Stimulated activated memory B cell treated with anti-CD40 and anti-IgM and Interleukin-4, amounts not matched to agents 10 μg/mL and 1 μg/mL and 100 μg/mL, for 72 hours (primary cell): ENCODE measurements around the gene RUBCN.
A peak's percentile ranks its signal among the peaks of the same experiment; 100 is the strongest.
"Not testable (repeated sequence)": the region's sequence is repeated elsewhere in the genome, so short reads cannot be mapped to it uniquely, and the experiment has no call there.

Source experiments
- ATAC-seq: fragments of 150-1000 bp; cut with Tn5 transposase; 2 replicates; pipeline ENCODE4 v1.10.0; 2021
- H3K27ac Mint-ChIP-seq: one replicate; pipeline ENCODE4 v1.8.0; 2022; ENCODE audit warnings: mild to moderate bottlenecking, mixed read lengths
- H3K27me3 Mint-ChIP-seq: one replicate; pipeline ENCODE4 v1.8.0; 2022; ENCODE audit warnings: mixed read lengths
- H3K36me3 Mint-ChIP-seq: one replicate; pipeline ENCODE4 v1.8.0; 2022; ENCODE audit warnings: mixed read lengths
- H3K4me1 Mint-ChIP-seq: one replicate; pipeline ENCODE4 v1.8.0; 2022; ENCODE audit warnings: mixed read lengths
- H3K4me3 Mint-ChIP-seq: one replicate; pipeline ENCODE4 v1.8.0; 2022; ENCODE audit warnings: mild to moderate bottlenecking, moderate library complexity, mixed read lengths
- H3K9me3 Mint-ChIP-seq: one replicate; pipeline ENCODE4 v1.8.0; 2022; ENCODE audit warnings: mixed read lengths

The RUBCN gene

DNA sequence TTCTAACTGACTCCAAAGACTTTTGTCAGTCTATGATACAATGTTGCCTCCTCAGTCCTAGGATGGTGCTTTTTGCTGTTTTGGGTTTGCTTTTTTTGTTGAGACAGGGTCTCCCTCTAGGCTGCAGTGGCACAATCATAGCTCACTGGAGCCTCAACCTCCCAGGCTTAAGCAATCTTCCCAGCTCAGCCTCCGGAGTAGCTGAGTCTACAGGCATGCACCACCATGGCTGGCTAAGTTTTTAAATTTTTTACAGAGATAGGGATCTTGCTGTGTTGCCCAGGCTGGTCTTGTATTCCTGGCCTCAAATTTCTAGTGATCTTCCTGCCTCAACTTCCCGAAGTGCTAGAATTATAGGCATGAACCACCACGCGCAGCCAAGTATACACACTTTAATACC lies 22.5 kb downstream of the RUBCN start:
- peaks cover 63% of the 10 kb centered on the region for H3K36me3 Mint-ChIP-seq
- peak overlapping the region; percentile 88 for H3K27ac Mint-ChIP-seq
- ATAC-seq: no peak
- H3K27me3 Mint-ChIP-seq: no peaks in the 10 kb centered on the region
- H3K4me1 Mint-ChIP-seq: peaks cover 82% of the 10 kb centered on the region
- no peaks in the 10 kb centered on the region for H3K9me3 Mint-ChIP-seq
- no peak overlapping the region for H3K4me3 Mint-ChIP-seq

DNA sequence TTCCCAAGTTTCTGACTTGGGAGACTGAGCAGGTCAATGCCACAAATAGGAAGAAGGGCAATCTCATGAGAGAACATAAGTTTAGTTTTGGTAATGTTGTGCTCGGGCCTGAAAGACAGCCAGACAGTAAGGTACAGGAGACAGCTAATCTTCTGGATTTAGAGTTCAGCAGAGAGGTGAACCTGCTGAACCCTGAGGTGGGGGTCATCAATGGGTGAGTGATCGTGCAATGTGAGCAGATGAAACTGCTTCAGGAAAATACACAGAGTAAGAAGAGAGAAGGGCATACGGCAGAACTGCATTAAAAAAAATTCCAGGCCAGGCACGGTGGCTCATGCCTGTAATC lies 23.3 kb downstream of the RUBCN start:
- H3K9me3 Mint-ChIP-seq: no peaks in the 10 kb centered on the region
- peak overlapping the region; percentile 60 for H3K4me3 Mint-ChIP-seq
- peaks cover 84% of the 10 kb centered on the region for H3K4me1 Mint-ChIP-seq
- ATAC-seq: no peak
- H3K27ac Mint-ChIP-seq: peak overlapping the region; percentile 88
- peaks cover 67% of the 10 kb centered on the region for H3K36me3 Mint-ChIP-seq
- H3K27me3 Mint-ChIP-seq: no peaks in the 10 kb centered on the region

DNA sequence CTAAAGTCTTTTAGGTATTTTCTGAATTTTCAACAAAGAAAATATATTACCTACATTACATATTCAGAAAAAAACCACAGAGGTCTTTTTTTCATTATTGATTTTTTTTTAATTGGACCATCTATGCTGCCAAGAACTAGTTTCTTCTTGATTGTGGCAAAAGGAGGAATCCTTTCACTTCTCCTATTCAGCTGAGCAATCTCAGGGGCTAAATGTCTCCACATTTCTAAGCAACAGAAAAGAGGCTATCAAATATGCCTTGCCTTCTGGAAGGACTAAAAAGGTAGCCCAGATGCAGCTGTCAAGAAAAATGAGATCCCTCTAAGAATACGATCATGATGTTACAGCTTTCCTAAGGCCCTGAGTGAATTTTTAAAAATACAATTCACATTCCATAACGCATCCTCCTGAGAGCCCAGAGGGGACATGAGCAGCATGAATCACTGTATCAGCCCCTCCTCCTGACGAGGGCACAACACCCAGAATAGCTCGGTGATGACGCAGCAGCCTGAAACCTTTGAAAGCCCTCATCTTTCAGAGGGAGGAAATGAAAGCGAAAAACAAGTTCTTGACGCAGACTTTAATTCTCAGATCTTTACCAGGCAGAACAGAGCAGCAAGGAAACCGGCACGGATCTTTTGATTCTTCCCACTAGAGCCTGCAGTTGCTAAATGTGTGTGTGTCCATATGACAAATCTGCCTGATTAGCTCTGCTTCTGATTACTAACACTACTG lies 24.6 kb downstream of the RUBCN start:
- ATAC-seq: peak; percentile 97

DNA sequence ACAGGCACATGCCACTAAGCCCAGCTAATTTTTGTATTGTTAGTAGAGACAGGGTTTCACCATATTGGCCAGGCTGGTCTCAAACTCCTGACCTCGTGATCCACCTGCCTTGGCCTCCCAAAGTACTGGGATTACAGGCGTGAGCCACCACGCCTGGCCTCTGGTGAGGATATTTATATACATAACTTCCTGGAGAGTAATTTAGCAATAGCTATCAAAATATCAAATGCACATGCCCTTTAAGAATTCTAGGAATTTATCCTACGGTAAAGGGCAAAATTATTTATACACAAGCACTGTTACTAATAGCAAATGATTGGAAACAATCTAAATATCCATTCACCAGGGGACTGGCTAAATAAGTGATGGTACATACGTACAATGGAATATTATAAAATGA lies 25.7 kb downstream of the RUBCN start:
- not testable (repeated sequence) for H3K4me3 Mint-ChIP-seq, ATAC-seq, H3K9me3 Mint-ChIP-seq, H3K27me3 Mint-ChIP-seq
- H3K4me1 Mint-ChIP-seq: peaks cover 72% of the 10 kb centered on the region
- peak overlapping the region; percentile 88 for H3K27ac Mint-ChIP-seq
- H3K36me3 Mint-ChIP-seq: peaks cover 51% of the 10 kb centered on the region

More for the DNA sequence above, 24.6 kb downstream of the RUBCN start:
- H3K4me3 Mint-ChIP-seq: peak overlapping the region; percentile 54
- H3K27ac Mint-ChIP-seq: peak overlapping the region; percentile 88
- H3K4me1 Mint-ChIP-seq: peaks cover 75% of the 10 kb centered on the region
- H3K9me3 Mint-ChIP-seq: no peaks in the 10 kb centered on the region
- H3K36me3 Mint-ChIP-seq: peaks cover 55% of the 10 kb centered on the region
- H3K27me3 Mint-ChIP-seq: no peaks in the 10 kb centered on the region

DNA sequence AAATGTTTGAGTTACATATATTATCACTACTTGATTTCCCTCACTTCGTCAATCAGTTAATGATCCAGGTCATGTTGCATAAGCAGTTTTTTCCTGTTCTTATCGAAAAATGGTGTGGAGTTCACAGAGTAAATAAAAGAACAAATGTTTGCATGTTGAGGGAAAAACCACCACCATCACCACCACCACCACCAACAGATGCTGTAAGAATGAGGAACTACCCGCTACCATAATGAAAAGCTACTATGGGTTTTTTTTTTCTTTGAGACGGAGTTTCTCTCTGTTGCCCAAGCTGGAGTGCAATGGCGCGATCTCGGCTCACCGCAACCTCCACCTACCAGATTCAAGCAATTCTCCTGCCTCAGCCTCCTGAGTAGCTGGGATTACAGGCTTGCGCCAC lies 27.6 kb downstream of the RUBCN start:
- ATAC-seq: peak; percentile 64
- peaks cover 64% of the 10 kb centered on the region for H3K4me1 Mint-ChIP-seq
- H3K36me3 Mint-ChIP-seq: peaks cover 48% of the 10 kb centered on the region
- no peaks in the 10 kb centered on the region for H3K27me3 Mint-ChIP-seq
- H3K27ac Mint-ChIP-seq: peak overlapping the region; percentile 65
- H3K4me3 Mint-ChIP-seq: no peak overlapping the region
- no peaks in the 10 kb centered on the region for H3K9me3 Mint-ChIP-seq

DNA sequence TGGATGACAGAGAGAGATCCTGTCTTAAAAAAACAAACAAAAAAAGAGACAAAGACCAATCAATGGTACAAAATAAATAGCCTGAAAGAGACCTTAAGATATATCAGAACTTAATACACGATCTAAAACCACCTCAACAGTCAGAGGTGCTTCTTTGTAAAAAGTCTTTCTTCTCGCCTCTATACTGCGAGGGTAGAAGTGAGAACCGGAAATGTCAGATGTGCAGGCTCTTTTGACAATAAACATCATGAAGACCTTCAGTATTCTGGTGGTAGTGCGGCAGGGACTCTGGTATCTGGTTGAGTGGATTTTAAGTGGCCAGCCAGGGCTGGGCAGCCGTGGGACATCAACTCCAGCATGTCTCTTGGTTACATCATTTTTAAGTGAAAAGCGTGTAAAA lies 30.0 kb downstream of the RUBCN start:
- H3K27me3 Mint-ChIP-seq: no peaks in the 10 kb centered on the region
- H3K27ac Mint-ChIP-seq: peak overlapping the region; percentile 66
- H3K36me3 Mint-ChIP-seq: peaks cover 61% of the 10 kb centered on the region
- ATAC-seq: no peak
- no peaks in the 10 kb centered on the region for H3K9me3 Mint-ChIP-seq
- H3K4me3 Mint-ChIP-seq: peak overlapping the region; percentile 46
- H3K4me1 Mint-ChIP-seq: peaks cover 40% of the 10 kb centered on the region

DNA sequence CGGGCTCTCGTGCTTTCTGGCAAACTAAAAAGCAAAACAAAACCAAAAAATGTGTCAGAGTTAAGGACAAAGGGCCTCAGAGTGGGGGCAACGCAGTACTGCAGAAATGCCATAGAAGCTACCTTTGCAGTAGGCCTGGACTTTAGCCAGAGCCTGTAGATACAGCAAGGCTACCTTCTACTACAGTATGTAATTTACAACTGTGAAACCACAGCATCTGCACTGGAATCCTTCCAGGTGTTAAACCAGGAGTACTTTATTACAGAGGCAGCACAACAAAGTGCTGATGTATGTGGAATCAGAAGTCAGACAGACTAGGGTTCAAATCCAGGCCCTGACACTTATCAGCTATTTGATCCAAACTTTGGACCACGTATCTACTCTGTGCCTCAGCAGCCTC lies 34.9 kb downstream of the RUBCN start:
- ATAC-seq: no peak
- no peak overlapping the region for H3K27ac Mint-ChIP-seq
- no peaks in the 10 kb centered on the region for H3K27me3 Mint-ChIP-seq
- H3K4me1 Mint-ChIP-seq: peaks cover 19% of the 10 kb centered on the region
- H3K4me3 Mint-ChIP-seq: no peak overlapping the region
- no peaks in the 10 kb centered on the region for H3K9me3 Mint-ChIP-seq
- H3K36me3 Mint-ChIP-seq: peaks cover 86% of the 10 kb centered on the region

DNA sequence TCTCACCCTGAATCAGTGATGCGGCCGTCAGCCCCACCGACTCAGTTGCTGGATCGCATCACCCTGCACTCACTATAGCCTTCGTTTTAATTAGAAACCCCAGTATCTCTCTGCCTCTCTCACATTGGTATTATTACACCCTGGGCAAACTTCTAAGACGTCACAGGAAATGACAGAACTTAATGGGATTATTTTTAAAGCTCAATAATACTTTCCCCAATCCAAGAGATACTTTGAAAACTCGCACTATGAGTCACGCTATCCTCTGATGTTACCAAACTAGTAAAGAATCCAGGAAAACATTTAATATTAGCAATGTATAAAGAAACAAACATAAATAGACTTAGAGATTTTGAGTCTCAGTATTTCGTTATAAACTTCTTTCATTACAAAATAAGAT lies 36.6 kb downstream of the RUBCN start:
- Mint-ChIP-seq H3K27ac (peak overlapping the region; percentile 10), H3K9me3 (no peaks in the 10 kb centered on the region), H3K36me3 (peaks cover 91% of the 10 kb centered on the region), H3K4me1 (peaks cover 12% of the 10 kb centered on the region), H3K4me3 (no peak overlapping the region), H3K27me3 (no peaks in the 10 kb centered on the region)
- no peak for ATAC-seq

DNA sequence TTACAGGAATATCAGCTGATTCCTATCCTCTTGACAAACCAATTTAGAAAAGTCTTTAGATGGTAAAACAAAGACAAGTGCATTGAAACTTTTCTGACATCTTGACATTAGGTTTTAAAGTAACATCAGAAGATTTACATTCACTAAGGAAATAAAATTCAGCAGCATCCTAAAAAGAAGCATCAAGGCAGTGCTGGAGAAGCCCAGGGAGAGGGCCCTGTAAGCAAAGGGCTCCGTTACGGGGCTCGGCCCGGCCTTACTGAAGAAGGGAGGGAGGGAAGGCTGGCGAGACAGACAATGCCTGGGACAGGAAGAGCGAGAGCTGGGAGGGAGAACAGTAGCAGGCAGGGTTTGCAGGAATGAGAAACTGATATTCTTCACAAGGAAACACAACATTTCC lies 39.3 kb downstream of the RUBCN start:
- ATAC-seq: no peak
- no peaks in the 10 kb centered on the region for H3K9me3 Mint-ChIP-seq
- peaks cover 5% of the 10 kb centered on the region for H3K4me1 Mint-ChIP-seq
- no peak overlapping the region for H3K27ac Mint-ChIP-seq
- H3K4me3 Mint-ChIP-seq: no peak overlapping the region
- H3K27me3 Mint-ChIP-seq: no peaks in the 10 kb centered on the region
- peaks cover 89% of the 10 kb centered on the region for H3K36me3 Mint-ChIP-seq

DNA sequence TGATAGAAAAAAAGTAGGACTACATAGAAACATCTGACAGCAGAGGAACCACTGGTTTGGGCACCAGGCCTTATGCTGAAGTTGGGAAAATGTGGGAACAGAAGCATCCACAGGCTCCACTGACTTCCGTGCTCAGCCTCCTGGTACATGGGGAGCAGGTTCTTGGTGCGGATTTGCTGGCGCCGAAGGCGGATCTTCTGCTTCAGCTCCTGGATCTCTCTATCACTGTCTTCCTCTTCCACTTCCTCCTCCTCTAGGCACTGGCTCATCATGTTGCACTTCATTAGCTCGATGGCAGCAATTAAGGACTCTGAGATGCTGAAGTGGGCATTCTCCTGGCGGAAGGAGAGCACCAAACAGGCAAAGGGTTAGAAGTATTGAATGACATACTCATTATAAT lies 42.5 kb downstream of the RUBCN start:
- Mint-ChIP-seq H3K27ac (no peak overlapping the region), H3K4me1 (peaks cover 5% of the 10 kb centered on the region), H3K27me3 (no peaks in the 10 kb centered on the region), H3K4me3 (no peak overlapping the region), H3K9me3 (no peaks in the 10 kb centered on the region), H3K36me3 (peaks cover 84% of the 10 kb centered on the region)
- ATAC-seq: no peak

DNA sequence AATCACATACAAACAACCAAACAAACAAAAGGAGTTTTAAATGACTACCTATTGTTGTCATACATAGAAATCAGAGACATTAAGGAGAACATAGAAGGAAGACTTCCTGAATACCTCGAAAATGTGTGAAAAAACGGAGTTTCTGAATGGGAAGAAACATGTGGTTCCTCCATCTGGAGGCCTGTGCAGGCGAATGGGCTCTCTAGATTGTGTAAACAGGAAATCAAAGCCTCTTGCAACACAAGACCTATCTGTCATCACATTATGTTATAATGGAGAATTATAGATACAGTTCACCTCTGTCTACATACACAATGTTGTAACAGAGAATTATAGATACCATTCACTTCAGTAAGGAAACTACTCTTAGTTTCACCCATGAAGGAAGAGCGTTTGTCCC lies 44.1 kb downstream of the RUBCN start:
- Mint-ChIP-seq H3K9me3 (no peaks in the 10 kb centered on the region), H3K36me3 (peaks cover 84% of the 10 kb centered on the region), H3K4me3 (no peak overlapping the region), H3K27ac (peak overlapping the region; percentile 60), H3K27me3 (no peaks in the 10 kb centered on the region), H3K4me1 (peaks cover 5% of the 10 kb centered on the region)
- no peak for ATAC-seq

DNA sequence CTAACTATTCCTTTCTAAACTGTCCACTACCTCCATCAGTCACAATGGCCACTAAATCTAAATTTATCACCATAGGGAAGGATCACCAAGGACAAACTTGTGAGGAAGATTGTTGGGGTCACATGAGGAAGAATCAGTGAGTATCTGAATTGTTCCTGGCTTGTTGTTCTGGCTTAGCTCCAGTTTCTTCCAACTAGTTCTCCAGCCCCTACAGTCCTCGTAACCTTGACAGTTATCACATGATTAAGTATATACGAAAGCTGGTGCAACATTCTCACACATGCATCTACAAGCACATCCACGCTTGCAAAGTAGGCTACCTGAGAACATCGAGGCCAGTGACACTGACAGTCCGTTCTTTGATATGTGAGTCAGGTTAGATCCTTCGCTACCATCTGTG lies 46.0 kb downstream of the RUBCN start:
- no peak overlapping the region for H3K4me3 Mint-ChIP-seq
- no peaks in the 10 kb centered on the region for H3K9me3 Mint-ChIP-seq
- no peak for ATAC-seq
- H3K36me3 Mint-ChIP-seq: peaks cover 77% of the 10 kb centered on the region
- H3K27me3 Mint-ChIP-seq: no peaks in the 10 kb centered on the region
- H3K27ac Mint-ChIP-seq: no peak overlapping the region
- peaks cover 5% of the 10 kb centered on the region for H3K4me1 Mint-ChIP-seq

DNA sequence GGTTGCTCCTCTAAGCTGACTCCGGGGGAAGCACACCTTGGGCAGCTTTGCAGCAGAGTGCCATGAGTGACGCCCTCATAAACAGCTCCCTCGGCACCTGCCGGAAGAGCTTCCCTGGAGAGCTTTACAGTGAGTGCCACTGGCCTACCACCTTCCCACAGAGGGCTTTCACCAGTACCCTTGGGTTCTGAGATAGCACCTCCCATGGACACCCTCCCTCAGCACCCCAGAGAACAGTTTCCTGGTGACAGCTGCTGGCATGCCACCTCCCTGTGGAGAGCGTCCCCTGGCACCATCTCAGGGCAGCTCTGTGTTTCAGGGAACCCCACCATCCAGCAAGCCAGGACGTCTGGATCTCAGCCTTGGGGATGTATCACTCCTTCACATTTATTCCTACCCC lies 49.1 kb downstream of the RUBCN start:
- H3K36me3 Mint-ChIP-seq: peaks cover 68% of the 10 kb centered on the region
- peaks cover 5% of the 10 kb centered on the region for H3K4me1 Mint-ChIP-seq
- no peaks in the 10 kb centered on the region for H3K9me3 Mint-ChIP-seq
- H3K27me3 Mint-ChIP-seq: no peaks in the 10 kb centered on the region
- peak overlapping the region; percentile 40 for H3K27ac Mint-ChIP-seq
- ATAC-seq: no peak
- H3K4me3 Mint-ChIP-seq: no peak overlapping the region

DNA sequence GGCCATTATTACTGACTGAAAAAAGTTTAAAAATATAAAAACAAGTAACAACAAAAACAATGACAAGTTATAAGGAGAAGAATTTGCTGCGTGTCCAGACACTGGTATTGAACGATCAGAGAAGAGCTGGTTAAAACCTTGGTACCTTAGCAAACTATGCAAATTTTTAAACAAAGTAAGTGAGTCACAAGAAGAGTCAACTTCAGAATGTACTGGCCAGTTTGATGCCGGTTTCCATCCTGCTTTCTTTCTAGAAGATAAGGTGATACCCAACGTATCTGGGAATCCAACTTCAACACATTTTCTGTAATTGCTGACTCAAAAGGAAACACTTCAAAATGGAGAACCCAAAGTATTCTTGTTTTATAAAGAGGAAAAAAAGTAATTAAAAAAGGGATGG lies 49.8 kb downstream of the RUBCN start:
- H3K4me3 Mint-ChIP-seq: no peak overlapping the region
- peaks cover 68% of the 10 kb centered on the region for H3K36me3 Mint-ChIP-seq
- peaks cover 5% of the 10 kb centered on the region for H3K4me1 Mint-ChIP-seq
- no peaks in the 10 kb centered on the region for H3K9me3 Mint-ChIP-seq
- H3K27ac Mint-ChIP-seq: no peak overlapping the region
- no peaks in the 10 kb centered on the region for H3K27me3 Mint-ChIP-seq
- no peak for ATAC-seq

DNA sequence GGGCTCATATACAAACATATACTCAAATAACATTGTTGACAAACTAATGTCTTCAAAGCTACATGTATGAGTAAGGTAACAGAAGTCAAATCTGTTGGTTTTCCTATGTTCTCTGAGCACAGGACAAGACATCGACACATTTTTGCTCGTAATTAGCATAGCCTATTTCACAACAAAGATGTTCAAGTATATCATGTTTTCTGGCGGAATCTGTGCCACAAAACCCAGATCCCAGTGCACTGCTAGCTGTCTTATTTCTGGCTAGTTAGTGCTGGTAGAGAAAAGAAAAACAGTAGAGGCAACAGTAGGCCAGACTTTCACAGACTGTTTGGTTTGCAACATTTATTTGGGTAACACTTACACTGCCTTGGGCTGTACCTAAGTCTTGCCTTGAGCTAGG lies 51.2 kb downstream of the RUBCN start:
- Mint-ChIP-seq H3K36me3 (peaks cover 74% of the 10 kb centered on the region), H3K27ac (no peak overlapping the region), H3K27me3 (no peaks in the 10 kb centered on the region)

DNA sequence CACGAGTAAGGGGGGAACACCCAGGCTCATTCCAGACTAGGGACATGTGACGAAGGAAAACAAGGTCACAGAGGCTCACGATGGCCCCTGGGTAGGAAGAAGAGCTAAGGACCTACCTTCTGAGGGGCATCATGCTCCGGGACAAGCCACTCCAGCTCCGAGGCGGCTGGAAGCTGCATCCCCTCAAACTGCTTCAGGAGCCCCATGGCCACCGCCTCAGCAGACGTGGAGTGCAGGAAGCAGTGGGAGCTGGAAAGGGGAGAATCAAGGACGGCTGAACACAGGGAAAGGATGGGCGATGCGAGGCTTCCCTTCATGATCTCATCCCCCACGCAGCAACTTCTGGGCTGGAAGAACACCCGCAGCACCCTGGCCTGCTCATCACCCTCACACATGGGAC lies 53.5 kb downstream of the RUBCN start:
- Mint-ChIP-seq H3K9me3 (no peaks in the 10 kb centered on the region), H3K27ac (no peak overlapping the region)

More for the DNA sequence above, 51.2 kb downstream of the RUBCN start:
- H3K9me3 Mint-ChIP-seq: no peaks in the 10 kb centered on the region
- H3K4me1 Mint-ChIP-seq: peaks cover 5% of the 10 kb centered on the region
- ATAC-seq: no peak
- H3K4me3 Mint-ChIP-seq: no peak overlapping the region

More for the DNA sequence above, 53.5 kb downstream of the RUBCN start:
- no peaks in the 10 kb centered on the region for H3K27me3 Mint-ChIP-seq
- H3K4me1 Mint-ChIP-seq: peaks cover 2% of the 10 kb centered on the region
- no peak for ATAC-seq
- H3K36me3 Mint-ChIP-seq: peaks cover 67% of the 10 kb centered on the region
- no peak overlapping the region for H3K4me3 Mint-ChIP-seq
